Posterior cingulate gyrus (tissue), 11 donors: ENCODE data around the gene FOXP4.

ENCODE experiments used
- DNase-seq, 10 donors: peaks; one replicate each; pipeline versions ENCODE4 v3.0.0 to v3.0.0-alpha.2; 2020 to 2021; ENCODE audit warnings: mixed read lengths in 3 of 10
- intact Hi-C: fragments of 100-400 bp; cut with DNase I; formaldehyde crosslinking; loops from one replicate; pipeline ENCODE4 v1.15.1; 2023

The FOXP4 gene

GRCh38 chr6:41651246-41651961, 105.2 kb downstream of the FOXP4 start:
- DNase-seq = peak in 2 of 10 donors; percentile 43 to 53
- intact Hi-C loops = no loop called here
